GM12878 (cell line): ENCODE results near the gene SLC25A13. TPM values are rescaled to one million over a fixed set of nuclear protein-coding genes. Genes with fewer than 3 reads are reported as not detected.

Experiments used
- ATAC-seq: fragments of 200-7000 bp; cut with Tn5 transposase; 3 replicates; pipeline ENCODE4 v1.9.1; 2020; ENCODE audit warnings: mild to moderate bottlenecking, moderate library complexity
- BruUV-seq: library from RNA; stranded (reverse); fragments of 400-500 nt; replicated peaks from 2 replicates; lab custom pipeline; 2021; lab: Mats Ljungman, UMichigan
- CTCF ChIA-PET: fragments of 300-600 bp; sonication (Branson Sonifier 250); formaldehyde crosslinking; extraction: SDS; loops from one replicate; lab custom pipeline; 2021; ENCODE audit warnings: inconsistent platforms; lab: Yijun Ruan, JAX
- POLR2A ChIA-PET: fragments of 350-600 bp; formaldehyde crosslinking; extraction: SDS; loops from one replicate; lab custom pipeline; 2021; ENCODE audit warnings: inconsistent platforms; lab: Charles Lee
- RAD21 ChIA-PET: fragments of 300-600 bp; sonication (Branson Sonifier 250); formaldehyde crosslinking; loops from one replicate; lab custom pipeline; 2023; ENCODE audit warnings: antibody characterized with exemption; ENCODE audit not compliant: unreplicated experiment; lab: Charles Lee
- SMC1A ChIA-PET: fragments of 300-600 bp; sonication (Branson Sonifier 250); formaldehyde crosslinking; loops from one replicate; lab custom pipeline; 2023; ENCODE audit not compliant: unreplicated experiment, uncharacterized antibody; lab: Charles Lee
- DNase-seq: peaks from one replicate; pipeline ENCODE4 v3.0.0-alpha.2; 2011; ENCODE audit warnings: low read depth, low spot score
- FAIRE-seq: peaks from 3 replicates; lab custom pipeline; 2011; peaks lifted over from hg19 to GRCh38; lab: Jason Lieb, UNC
- H2AFZ ChIP-seq: 2 replicates; pipeline ENCODE4 v1.6.0; 2011; ENCODE audit warnings: low read depth, low read length, control low read depth; ENCODE audit not compliant: control insufficient read depth
- H3K27ac ChIP-seq: 2 replicates; pipeline ENCODE4 v1.5.1; 2011; ENCODE audit warnings: control low read depth; ENCODE audit not compliant: control insufficient read depth, insufficient read depth
- H3K27me3 ChIP-seq, 2 experiments: replicated peaks in 1 of 2; 2 replicates each; pipeline versions ENCODE4 v1.6.0 to v1.6.1; 2011; ENCODE audit warnings: low read length in 1 of 2; ENCODE audit not compliant: control insufficient read depth in 2 of 2, insufficient read depth in 2 of 2
- H3K36me3 ChIP-seq, 2 experiments: 2 replicates each; pipeline ENCODE4 v1.5.1; 2011; ENCODE audit warnings: low read length in 1 of 2; ENCODE audit not compliant: control insufficient read depth in 2 of 2, insufficient read depth in 2 of 2
- H3K4me1 ChIP-seq: 2 replicates; pipeline ENCODE4 v1.6.1; 2011; ENCODE audit warnings: mild to moderate bottlenecking, low read length, moderate library complexity, mixed read lengths; ENCODE audit not compliant: control insufficient read depth, insufficient read depth
- H3K4me2 ChIP-seq: 2 replicates; pipeline ENCODE4 v1.6.0; 2011; ENCODE audit warnings: control low read depth; ENCODE audit not compliant: control insufficient read depth, insufficient read depth
- H3K4me3 ChIP-seq: fragments of 200-600 bp; sonication (generic); 2 replicates; pipeline ENCODE4 v1.5.1; 2016
- H3K79me2 ChIP-seq: 2 replicates; pipeline ENCODE4 v1.6.0; 2011; ENCODE audit warnings: low read length; ENCODE audit not compliant: control insufficient read depth, insufficient read depth
- H3K9ac ChIP-seq: 2 replicates; pipeline ENCODE4 v1.8.0; 2011; ENCODE audit warnings: low read length, control low read depth, mixed read lengths; ENCODE audit not compliant: control insufficient read depth, insufficient read depth
- H3K9me3 ChIP-seq: replicated peaks from 3 replicates; pipeline ENCODE4 v1.5.1; 2011; ENCODE audit warnings: mild to moderate bottlenecking, low read length; ENCODE audit not compliant: control insufficient read depth, insufficient read depth
- H4K20me1 ChIP-seq: 2 replicates; pipeline ENCODE4 v1.6.0; 2011; ENCODE audit not compliant: control insufficient read depth, insufficient read depth
- BCL11A ChIP-seq: IDR thresholded peaks from 2 replicates; pipeline ENCODE4 v1.6.1; 2011; ENCODE audit warnings: low read depth, low read length
- CBX3 ChIP-seq: fragments of 200-600 bp; sonication (generic); IDR thresholded peaks from 2 replicates; pipeline ENCODE4 v1.6.1; 2016; ENCODE audit warnings: low read depth, borderline replicate concordance
- CEBPB ChIP-seq, 2 experiments: fragments of 150-350 bp in 1 of 2; IDR thresholded peaks; 2 replicates each; pipeline ENCODE4 v1.6.1; 2012 to 2014; ENCODE audit warnings: low read depth in 2 of 2, low read length in 2 of 2, borderline replicate concordance in 1 of 2, inconsistent platforms in 1 of 2
- HDGF ChIP-seq: fragments of 450-650 bp; IDR thresholded peaks from 2 replicates; pipeline ENCODE4 v1.6.1; 2016; ENCODE audit warnings: antibody characterized with exemption
- NFXL1 ChIP-seq: fragments of 450-650 bp; IDR thresholded peaks from 2 replicates; pipeline ENCODE4 v1.6.1; 2017; ENCODE audit warnings: antibody characterized with exemption, mild to moderate bottlenecking, borderline replicate concordance
- POU2F2 ChIP-seq: IDR thresholded peaks from 3 replicates; pipeline ENCODE4 v1.6.1; 2011; ENCODE audit warnings: low read depth, mild to moderate bottlenecking, low read length, borderline replicate concordance
- REST ChIP-seq: IDR thresholded peaks from 2 replicates; pipeline ENCODE4 v1.6.1; 2012; ENCODE audit warnings: mild to moderate bottlenecking, low read depth, low read length
- RUNX3 ChIP-seq: IDR thresholded peaks from 2 replicates; pipeline ENCODE4 v1.6.1; 2012; ENCODE audit warnings: low read length, inconsistent platforms
- SMAD5 ChIP-seq: IDR thresholded peaks from 2 replicates; pipeline ENCODE4 v1.6.1; 2016; ENCODE audit warnings: antibody characterized with exemption, low read depth
- SUZ12 ChIP-seq: fragments of 200-600 bp; sonication (generic); IDR thresholded peaks from one replicate; pipeline ENCODE4 v1.6.1; 2018; ENCODE audit warnings: antibody characterized with exemption, mild to moderate bottlenecking; ENCODE audit not compliant: unreplicated experiment
- TCF12 ChIP-seq: IDR thresholded peaks from 2 replicates; pipeline ENCODE4 v1.6.1; 2011; ENCODE audit warnings: low read depth, mild to moderate bottlenecking, low read length
- TCF7 ChIP-seq: IDR thresholded peaks from 2 replicates; pipeline ENCODE4 v1.6.1; 2014; ENCODE audit warnings: antibody characterized with exemption, borderline replicate concordance
- USF2 ChIP-seq: IDR thresholded peaks from 2 replicates; pipeline ENCODE4 v1.6.1; 2011; ENCODE audit warnings: low read depth, low read length, improper control_type of control experiment, borderline replicate concordance
- WGBS: methylation state at CpG from one replicate; pipeline ENCODE4 v1.1.6; 2016; ENCODE audit warnings: low lambda C conversion rate; ENCODE audit not compliant: insufficient replicate concordance, insufficient coverage; ENCODE audit errors: missing lambda C conversion rate; 5-methylcytosine and 5-hydroxymethylcytosine counted together
- in situ Hi-C: fragments of 300-500 bp; cut with MboI; formaldehyde crosslinking; loops from 9 replicates; pipeline ENCODE4 v1.14.3; 2018; ENCODE audit warnings: mixed read lengths
- intact Hi-C: fragments of 100-400 bp; cut with micrococcal nuclease; formaldehyde crosslinking; loops from one replicate; pipeline ENCODE4 v1.14.2; 2022; ENCODE audit not compliant: unreplicated experiment
- polyA plus RNA-seq, 11 experiments: library from polyadenylated mRNA; depleted of rRNA in 4 of 11; unstranded in 6 of 11; stranded (reverse) in 5 of 11; fragments of >200 nt; fragmentation: Nextera tagmentation in 4 of 11; fragmentation: Illumina TruSeq in 1 of 11; extraction: Ambion mirVana in 4 of 11; extraction: Trizol in 1 of 11; gene quantifications; 1 replicate in 1 of 11; 2 replicates in 10 of 11; pipeline versions ENCODE4 v1.2.1 to v1.2.3, GENCODE V29; 2011 to 2016; ENCODE audit warnings: inconsistent platforms in 2 of 11, missing spikeins in 2 of 11, low read depth in 1 of 11
- total RNA-seq, 4 experiments: library from RNA; depleted of rRNA in 3 of 4; stranded (reverse); fragments of >200 nt in 3 of 4; fragmentation: Illumina TruSeq in 1 of 4; extraction: Trizol in 1 of 4; gene quantifications; 2 replicates each; pipeline versions ENCODE4 v1.2.1 to v1.2.3, GENCODE V29; 2013 to 2021

Gene SLC25A13
- total and polyA plus RNA-seq, 10 of the 15 experiments (the other 5 are each of a cell fraction or from before 2014, with no cell fraction given): 7.0 to 24.7 (median 18.6) TPM

- H3K27me3 ChIP-seq: no peaks in the 10 kb centered on the region; a peak in 1 of 4 replicates
- no peak overlapping the region for H3K4me3 ChIP-seq
- 28% methylated on average over 2 of the region's 2 CpGs for WGBS
- no peaks in the 10 kb centered on the region for H3K36me3 ChIP-seq
- SMC1A ChIA-PET: interaction anchor here (0.9 kb wide), 1 partner anchor 58 kb away, joined by 3 read pairs; no protein-coding TSS in a partner anchor
- no peak overlapping the region for H3K4me2 ChIP-seq
- H3K9ac ChIP-seq: no peak overlapping the region
- BruUV-seq: no TSS peak
- DNase-seq (no peak), FAIRE-seq (no peak), ATAC-seq (no peak)
- no peaks in the 10 kb centered on the region for H3K79me2 ChIP-seq
- TF ChIP-seq RUNX3 (no peak), TCF12 (no peak), POU2F2 (no peak), TCF7 (no peak), USF2 (no peak)
- no peak overlapping the region for H3K27ac ChIP-seq
- H3K4me1 ChIP-seq: no peaks in the 10 kb centered on the region
- CTCF ChIA-PET: no interaction called here
- in situ Hi-C loops: no loop called here
- RAD21 ChIA-PET: no interaction called here
- H4K20me1 ChIP-seq: no peaks in the 10 kb centered on the region
- H2AFZ ChIP-seq: no peak overlapping the region
- POLR2A ChIA-PET: no interaction called here
- intact Hi-C loops: no loop called here
- peaks cover 5% of the 10 kb centered on the region; the same call in 2 of the 3 replicates for H3K9me3 ChIP-seq
Observed at GRCh38 chr7:96331233-96331632, 9.3 kb upstream of the SLC25A13 start.

- BruUV-seq: no TSS peak
- POLR2A ChIA-PET: no interaction called here
- Histone ChIP-seq H3K9me3 (peaks cover 5% of the 10 kb centered on the region; the same call in 2 of the 3 replicates), H3K4me3 (no peak overlapping the region), H3K4me2 (no peak overlapping the region), H3K4me1 (no peaks in the 10 kb centered on the region), H4K20me1 (no peaks in the 10 kb centered on the region), H3K36me3 (no peaks in the 10 kb centered on the region), H3K9ac (no peak overlapping the region), H3K79me2 (no peaks in the 10 kb centered on the region), H3K27ac (no peak overlapping the region), H3K27me3 (no peaks in the 10 kb centered on the region; a peak in 1 of 4 replicates), H2AFZ (no peak overlapping the region; the same call in 1 of the 2 replicates)
- DNase-seq: no peak
- CTCF ChIA-PET: interaction anchor here (1.7 kb wide), 1 partner anchor 16 kb away, joined by 3 read pairs; no protein-coding TSS in a partner anchor
- 71% methylated on average over 2 of the region's 2 CpGs for WGBS
- intact Hi-C loops (no loop called here), in situ Hi-C loops (no loop called here)
- SMC1A ChIA-PET: interaction anchor here (1.6 kb wide), 1 partner anchor 157 kb away, joined by 4 read pairs; no protein-coding TSS in a partner anchor
- no peak for FAIRE-seq
- RAD21 ChIA-PET: no interaction called here
- ATAC-seq: no peak
- TF ChIP-seq CBX3 (no peak), HDGF (no peak), REST (no peak), CEBPB (IDR thresholded peaks at IDR 0.05; ENCODE audit: borderline replicate concordance in 1 of 2, low read depth in 2 of 2, low read length in 2 of 2) (no peak), BCL11A (no peak), NFXL1 (no peak), RUNX3 (no peak), SUZ12 (no peak), SMAD5 (no peak)
Observed at GRCh38 chr7:96330193-96330592, 8.3 kb upstream of the SLC25A13 start.
